Gastroesophageal sphincter (tissue), 4 donors: ENCODE results near the gene HRH1. TPM values are rescaled to one million over a fixed set of nuclear protein-coding genes. Genes with fewer than 3 reads are reported as not detected.
A peak's percentile ranks its signal among the peaks of the same experiment; 100 is the strongest.
"Not testable (repeated sequence)": the region's sequence is repeated elsewhere in the genome, so short reads cannot be mapped to it uniquely, and the experiment has no call there.

Source experiments
- ATAC-seq: fragments of 150-250 bp; one replicate; pipeline ENCODE4 v1.9.1; 2016; ENCODE audit warnings: mild to moderate bottlenecking, moderate library complexity
- H3K27ac ChIP-seq, 4 donors: fragments of 200-600 bp; sonication (generic) in 3 of 4; 1 replicate in 3 of 4; 2 replicates in 1 of 4; pipeline ENCODE4 v1.5.1; 2016 to 2019
- H3K27me3 ChIP-seq: fragments of 200-600 bp; sonication (generic); one replicate; pipeline ENCODE4 v1.5.1; 2019
- H3K36me3 ChIP-seq, 2 donors: fragments of 200-600 bp; sonication (generic); one replicate each; pipeline ENCODE4 v1.5.1; 2019; ENCODE audit warnings: control low read depth in 1 of 2
- H3K4me1 ChIP-seq, 3 donors: fragments of 200-600 bp; sonication (generic); 1 replicate in 2 of 3; 2 replicates in 1 of 3; pipeline ENCODE4 v1.5.1; 2016 to 2019; ENCODE audit warnings: control low read depth in 2 of 3
- H3K4me3 ChIP-seq, 2 donors: fragments of 200-600 bp; sonication (generic); one replicate each; pipeline ENCODE4 v1.5.1; 2019; ENCODE audit warnings: mild to moderate bottlenecking in 1 of 2, moderate library complexity in 1 of 2
- H3K9me3 ChIP-seq, 3 donors: fragments of 200-600 bp; sonication (generic); one replicate each; pipeline ENCODE4 v1.5.1; 2017 to 2019; ENCODE audit warnings: control low read depth in 2 of 3
- CTCF ChIP-seq, 4 experiments: fragments of 200-600 bp in 2 of 4; fragments of 450-650 bp in 2 of 4; sonication (generic) in 1 of 4; IDR thresholded peaks; one replicate each; pipeline ENCODE4 v1.5.1; 2017 to 2019; ENCODE audit warnings: antibody characterized with exemption in 4 of 4, mild to moderate bottlenecking in 2 of 4, moderate library complexity in 2 of 4
- EP300 ChIP-seq: sonication (generic); formaldehyde crosslinking; IDR thresholded peaks from one replicate; pipeline ENCODE4 v1.6.1; 2017; ENCODE audit warnings: antibody characterized with exemption, mild to moderate bottlenecking
- POLR2A ChIP-seq, 2 donors: fragments of 450-650 bp; IDR thresholded peaks; one replicate each; pipeline ENCODE4 v1.6.1; 2017; ENCODE audit warnings: antibody characterized with exemption in 2 of 2, mild to moderate bottlenecking in 2 of 2, moderate library complexity in 1 of 2
- POLR2AphosphoS5 ChIP-seq: sonication (generic); formaldehyde crosslinking; IDR thresholded peaks from one replicate; pipeline ENCODE4 v1.6.1; 2017; ENCODE audit warnings: antibody characterized with exemption
- WGBS, 2 donors: methylation state at CpG; one replicate each; pipeline ENCODE4 v1.1.5; 2018; ENCODE audit warnings: low coverage in 1 of 2; 5-methylcytosine and 5-hydroxymethylcytosine counted together
- total RNA-seq, 4 donors: library from RNA; depleted of rRNA; stranded (reverse); fragments of >200 nt; gene quantifications; one replicate each; pipeline ENCODE4 v1.1.0, GENCODE V29; 2016

HRH1 gene
- total RNA-seq = 10 to 100 TPM in 1 of 4 donors, 1 to 10 TPM in 3; 1.6 to 14.4 (median 7.8) TPM

- Histone ChIP-seq H3K36me3 (no peaks in the 10 kb centered on the region), H3K27me3 (peaks cover 14% of the 10 kb centered on the region), H3K9me3 (no peaks in the 10 kb centered on the region), H3K4me1 (peaks cover 0 to 34% (median 8%) of the 10 kb centered on the region in 3 donors), H3K4me3 (peak within 1 kb of the TSS; percentile 52 to 59), H3K27ac (peak within 1 kb of the TSS in 3 of 4 donors; percentile 64 to 84 (median 79))
- peak; percentile 61 for ATAC-seq
- 0% methylated on average over 3 of the region's 98 CpGs; no CpG with 5 or more reads in 1 of the 2 donors for WGBS, 2 donors
- TF ChIP-seq CTCF (IDR thresholded peaks at IDR 0.05) = no peak
- TF ChIP-seq POLR2A (IDR thresholded peaks at IDR 0.05) = peak in 1 of 2 donors; percentile 48
These were observed at the start of gene HRH1 for GRCh38 chr3:11154036-11154952. HRH1 (plus strand) TSS chr3:11154493; CDS start chr3:11259038, 104,545 bp downstream.

GRCh38 chr3:11113316-11113715, 41.0 kb upstream of the HRH1 start:
- ATAC-seq = not testable (repeated sequence)

GRCh38 chr3:11115548-11115947, 38.7 kb upstream of the HRH1 start:
- TF ChIP-seq EP300 (no peak), POLR2AphosphoS5 (no peak), POLR2A (IDR thresholded peaks at IDR 0.05) (no peak), CTCF (IDR thresholded peaks at IDR 0.05) (no peak)
- WGBS, 2 donors = 79 to 86% methylated on average over 2 to 3 of the region's 3 CpGs
- no peaks in the 10 kb centered on the region for H3K36me3 ChIP-seq
- H3K4me1 ChIP-seq = no peaks in the 10 kb centered on the region
- H3K27ac ChIP-seq = no peak overlapping the region
- H3K27me3 ChIP-seq = no peaks in the 10 kb centered on the region
- peaks cover 0 to 9% (median 0%) of the 10 kb centered on the region in 3 donors for H3K9me3 ChIP-seq
- ATAC-seq = no peak
- no peak overlapping the region for H3K4me3 ChIP-seq

More at GRCh38 chr3:11113316-11113715, 41.0 kb upstream of the HRH1 start:
- H3K27ac ChIP-seq, H3K27me3 ChIP-seq, H3K36me3 ChIP-seq, H3K4me3 ChIP-seq, H3K4me1 ChIP-seq, H3K9me3 ChIP-seq: not testable (repeated sequence)
- 93% methylated on average over 2 of the region's 2 CpGs; no CpG with 5 or more reads in 1 of the 2 donors for WGBS, 2 donors

- TF ChIP-seq EP300 = no peak
- Histone ChIP-seq H3K4me3 (no peak overlapping the region), H3K9me3 (peaks cover 0 to 9% (median 0%) of the 10 kb centered on the region in 3 donors), H3K36me3 (no peaks in the 10 kb centered on the region), H3K27me3 (no peaks in the 10 kb centered on the region), H3K4me1 (no peaks in the 10 kb centered on the region), H3K27ac (no peak overlapping the region)
- no peak for ATAC-seq
- WGBS, 2 donors = 85 to 88% methylated on average over 7 to 8 of the region's 8 CpGs
These were observed 37.8 kb upstream of the HRH1 start for GRCh38 chr3:11116336-11117059.

GRCh38 chr3:11117591-11117990, 36.7 kb upstream of the HRH1 start:
- Histone ChIP-seq H3K4me1 (no peaks in the 10 kb centered on the region), H3K9me3 (peaks cover 0 to 9% (median 0%) of the 10 kb centered on the region in 3 donors), H3K27me3 (no peaks in the 10 kb centered on the region), H3K36me3 (no peaks in the 10 kb centered on the region), H3K27ac (no peak overlapping the region), H3K4me3 (no peak overlapping the region)
- WGBS, 2 donors = 90 to 100% methylated on average over 1 to 7 of the region's 10 CpGs
- TF ChIP-seq CTCF (IDR thresholded peaks at IDR 0.05) (no peak), POLR2A (IDR thresholded peaks at IDR 0.05) (no peak), EP300 (no peak), POLR2AphosphoS5 (no peak)
- no peak for ATAC-seq
